WTC11 (cell line): ENCODE data around the gene FBXO39. TPM values are rescaled to one million over a fixed set of nuclear protein-coding genes. Genes with fewer than 3 reads are reported as not detected.

Source experiments
- ATAC-seq: fragments of 200-7000 bp; cut with Tn5 transposase; 2 replicates; pipeline ENCODE4 v1.10.0; 2021; ENCODE audit warnings: mild to moderate bottlenecking, moderate library complexity
- CTCF ChIA-PET: fragments of 300-600 bp; sonication (Branson Sonifier 250); formaldehyde crosslinking; loops from one replicate; lab custom pipeline; 2021; ENCODE audit warnings: antibody characterized with exemption; lab: Charles Lee
- POLR2A ChIA-PET: fragments of 350-600 bp; sonication (Branson Sonifier 250); formaldehyde crosslinking; loops from one replicate; lab custom pipeline; 2021; ENCODE audit warnings: antibody characterized with exemption; lab: Charles Lee
- DNase-seq: peaks from one replicate; pipeline ENCODE4 v3.0.0; 2021; ENCODE audit warnings: low spot score
- H3K27ac Mint-ChIP-seq: 2 replicates; pipeline ENCODE4 v1.8.0; 2021; ENCODE audit warnings: mixed read lengths
- H3K27me3 Mint-ChIP-seq: 2 replicates; pipeline ENCODE4 v1.8.0; 2021; ENCODE audit warnings: low read depth, mild to moderate bottlenecking, moderate library complexity, mixed read lengths
- H3K36me3 Mint-ChIP-seq: 2 replicates; pipeline ENCODE4 v1.8.0; 2021; ENCODE audit warnings: mixed read lengths
- H3K4me1 Mint-ChIP-seq: 2 replicates; pipeline ENCODE4 v1.8.0; 2022; ENCODE audit warnings: mixed read lengths
- H3K4me3 Mint-ChIP-seq: 2 replicates; pipeline ENCODE4 v1.8.0; 2021; ENCODE audit warnings: mild to moderate bottlenecking, moderate library complexity, mixed read lengths
- H3K9me3 Mint-ChIP-seq: 2 replicates; pipeline ENCODE4 v1.8.0; 2021; ENCODE audit warnings: mixed read lengths
- ATF1 ChIP-seq: sonication (generic); formaldehyde crosslinking; IDR thresholded peaks from 2 replicates; pipeline ENCODE4 v1.8.1; 2023; ENCODE audit warnings: mild to moderate bottlenecking, moderate library complexity, missing genetic modification reagents
- GTF2I ChIP-seq: fragments of 250-450 bp; sonication (Bioruptor Pico); conservative IDR thresholded peaks from 2 replicates; pipeline ENCODE4 v1.4.0; 2021; ENCODE audit warnings: mild to moderate bottlenecking
- NFATC4 ChIP-seq: fragments of 250-450 bp; sonication (Bioruptor Pico); IDR thresholded peaks from 2 replicates; pipeline ENCODE4 v1.9.0; 2021; ENCODE audit warnings: mild to moderate bottlenecking
- NFE2L1 ChIP-seq: sonication (generic); formaldehyde crosslinking; IDR thresholded peaks from 2 replicates; pipeline ENCODE4 v1.8.1; 2023; ENCODE audit warnings: missing genetic modification reagents
- OVOL2 ChIP-seq: fragments of 250-450 bp; sonication (Bioruptor Pico); IDR thresholded peaks from 2 replicates; pipeline ENCODE4 v1.9.0; 2021; ENCODE audit warnings: mild to moderate bottlenecking, borderline replicate concordance
- SP1 ChIP-seq: sonication (generic); formaldehyde crosslinking; conservative IDR thresholded peaks from 2 replicates; pipeline ENCODE4 v1.8.1; 2022; ENCODE audit warnings: missing genetic modification reagents
- TP53 ChIP-seq: sonication (generic); formaldehyde crosslinking; IDR thresholded peaks from 2 replicates; pipeline ENCODE4 v1.8.1; 2023; ENCODE audit warnings: mild to moderate bottlenecking, missing genetic modification reagents
- total RNA-seq: library from RNA; stranded (reverse); gene quantifications from 3 replicates; pipeline ENCODE4 v1.2.3, GENCODE V29; 2021
- TF ChIP-seq, protein P1 (sequence below): sonication (generic); formaldehyde crosslinking; conservative IDR thresholded peaks from 2 replicates; pipeline ENCODE4 v1.8.1; 2022; ENCODE audit warnings: mild to moderate bottlenecking, missing genetic modification reagents
- TF ChIP-seq, protein P2 (sequence below): sonication (generic); formaldehyde crosslinking; IDR thresholded peaks from 2 replicates; pipeline ENCODE4 v1.8.0; 2023; ENCODE audit warnings: mild to moderate bottlenecking, missing genetic modification reagents
- TF ChIP-seq, protein P3 (sequence below): sonication (generic); formaldehyde crosslinking; IDR thresholded peaks from 2 replicates; pipeline ENCODE4 v1.8.0; 2023; ENCODE audit warnings: missing genetic modification reagents, mild to moderate bottlenecking, borderline replicate concordance
- TF ChIP-seq, protein P4 (sequence below): sonication (generic); formaldehyde crosslinking; IDR thresholded peaks from 2 replicates; pipeline ENCODE4 v1.8.0; 2022; ENCODE audit warnings: mild to moderate bottlenecking, missing genetic modification reagents
- TF ChIP-seq, protein P5 (sequence below): sonication (generic); formaldehyde crosslinking; IDR thresholded peaks from 2 replicates; pipeline ENCODE4 v1.8.1; 2023; ENCODE audit warnings: mild to moderate bottlenecking, missing genetic modification reagents, borderline replicate concordance
- TF ChIP-seq, protein P6 (sequence below): sonication (generic); formaldehyde crosslinking; IDR thresholded peaks from 2 replicates; pipeline ENCODE4 v1.8.1; 2022; ENCODE audit warnings: missing genetic modification reagents, borderline replicate concordance
- TF ChIP-seq, protein P7 (sequence below): fragments of 250-450 bp; sonication (Bioruptor Pico); IDR thresholded peaks from 2 replicates; pipeline ENCODE4 v2.1.2; 2022; ENCODE audit warnings: mild to moderate bottlenecking, moderate library complexity
- TF ChIP-seq, protein P8 (sequence below): sonication (generic); formaldehyde crosslinking; IDR thresholded peaks from 2 replicates; pipeline ENCODE4 v1.8.1; 2022; ENCODE audit warnings: mild to moderate bottlenecking, moderate library complexity, missing genetic modification reagents
- TF ChIP-seq, protein P9 (sequence below): sonication (generic); formaldehyde crosslinking; IDR thresholded peaks from 2 replicates; pipeline ENCODE4 v1.8.1; 2022; ENCODE audit warnings: mild to moderate bottlenecking, missing genetic modification reagents, moderate library complexity, borderline replicate concordance

The FBXO39 gene
- total RNA-seq, 1 experiment from 2014 or later = not detected

DNA sequence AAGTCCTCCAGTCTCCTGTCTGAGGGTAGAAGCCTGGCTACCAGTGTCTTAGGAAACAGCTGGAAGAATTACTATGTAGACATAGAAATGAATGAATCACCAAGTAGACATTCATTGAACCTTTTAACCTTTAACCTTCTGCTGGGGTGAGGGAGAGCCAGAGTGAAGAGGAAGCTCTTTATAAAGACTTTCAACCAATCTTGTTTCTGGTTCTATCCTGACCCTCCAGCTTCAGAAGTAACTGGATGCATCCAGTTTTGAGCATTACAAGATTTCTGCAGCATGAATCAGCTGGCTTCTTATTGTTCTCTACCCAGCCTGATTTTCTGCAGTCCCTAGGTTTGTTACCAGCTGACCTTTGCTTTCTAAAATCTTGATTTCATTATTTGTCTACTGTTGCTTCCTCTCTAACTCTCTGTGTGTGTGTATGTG is 47.0 kb downstream of the FBXO39 start:
- POLR2A ChIA-PET = interaction anchor here (0.6 kb wide), 1 partner anchor 155 kb away, joined by 3 read pairs; no protein-coding TSS in a partner anchor
- Mint-ChIP-seq H3K27ac (no peak overlapping the region), H3K4me3 (no peak overlapping the region), H3K4me1 (peaks cover 13% of the 10 kb centered on the region), H3K36me3 (peaks cover 9% of the 10 kb centered on the region), H3K27me3 (peaks cover 14% of the 10 kb centered on the region), H3K9me3 (peaks cover 29% of the 10 kb centered on the region)
- DNase-seq (no peak), ATAC-seq (no peak)
- CTCF ChIA-PET = interaction anchor here (1.1 to 1.2 kb wide), 2 partner anchors 20 to 121 kb away, joined by 3 to 4 read pairs; no protein-coding TSS in a partner anchor
- TF ChIP-seq, protein P1, sequence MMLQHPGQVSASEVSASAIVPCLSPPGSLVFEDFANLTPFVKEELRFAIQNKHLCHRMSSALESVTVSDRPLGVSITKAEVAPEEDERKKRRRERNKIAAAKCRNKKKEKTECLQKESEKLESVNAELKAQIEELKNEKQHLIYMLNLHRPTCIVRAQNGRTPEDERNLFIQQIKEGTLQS = no peak
- TF ChIP-seq, protein P2, sequence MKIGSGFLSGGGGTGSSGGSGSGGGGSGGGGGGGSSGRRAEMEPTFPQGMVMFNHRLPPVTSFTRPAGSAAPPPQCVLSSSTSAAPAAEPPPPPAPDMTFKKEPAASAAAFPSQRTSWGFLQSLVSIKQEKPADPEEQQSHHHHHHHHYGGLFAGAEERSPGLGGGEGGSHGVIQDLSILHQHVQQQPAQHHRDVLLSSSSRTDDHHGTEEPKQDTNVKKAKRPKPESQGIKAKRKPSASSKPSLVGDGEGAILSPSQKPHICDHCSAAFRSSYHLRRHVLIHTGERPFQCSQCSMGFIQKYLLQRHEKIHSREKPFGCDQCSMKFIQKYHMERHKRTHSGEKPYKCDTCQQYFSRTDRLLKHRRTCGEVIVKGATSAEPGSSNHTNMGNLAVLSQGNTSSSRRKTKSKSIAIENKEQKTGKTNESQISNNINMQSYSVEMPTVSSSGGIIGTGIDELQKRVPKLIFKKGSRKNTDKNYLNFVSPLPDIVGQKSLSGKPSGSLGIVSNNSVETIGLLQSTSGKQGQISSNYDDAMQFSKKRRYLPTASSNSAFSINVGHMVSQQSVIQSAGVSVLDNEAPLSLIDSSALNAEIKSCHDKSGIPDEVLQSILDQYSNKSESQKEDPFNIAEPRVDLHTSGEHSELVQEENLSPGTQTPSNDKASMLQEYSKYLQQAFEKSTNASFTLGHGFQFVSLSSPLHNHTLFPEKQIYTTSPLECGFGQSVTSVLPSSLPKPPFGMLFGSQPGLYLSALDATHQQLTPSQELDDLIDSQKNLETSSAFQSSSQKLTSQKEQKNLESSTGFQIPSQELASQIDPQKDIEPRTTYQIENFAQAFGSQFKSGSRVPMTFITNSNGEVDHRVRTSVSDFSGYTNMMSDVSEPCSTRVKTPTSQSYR = no peak
- TF ChIP-seq, protein P3, sequence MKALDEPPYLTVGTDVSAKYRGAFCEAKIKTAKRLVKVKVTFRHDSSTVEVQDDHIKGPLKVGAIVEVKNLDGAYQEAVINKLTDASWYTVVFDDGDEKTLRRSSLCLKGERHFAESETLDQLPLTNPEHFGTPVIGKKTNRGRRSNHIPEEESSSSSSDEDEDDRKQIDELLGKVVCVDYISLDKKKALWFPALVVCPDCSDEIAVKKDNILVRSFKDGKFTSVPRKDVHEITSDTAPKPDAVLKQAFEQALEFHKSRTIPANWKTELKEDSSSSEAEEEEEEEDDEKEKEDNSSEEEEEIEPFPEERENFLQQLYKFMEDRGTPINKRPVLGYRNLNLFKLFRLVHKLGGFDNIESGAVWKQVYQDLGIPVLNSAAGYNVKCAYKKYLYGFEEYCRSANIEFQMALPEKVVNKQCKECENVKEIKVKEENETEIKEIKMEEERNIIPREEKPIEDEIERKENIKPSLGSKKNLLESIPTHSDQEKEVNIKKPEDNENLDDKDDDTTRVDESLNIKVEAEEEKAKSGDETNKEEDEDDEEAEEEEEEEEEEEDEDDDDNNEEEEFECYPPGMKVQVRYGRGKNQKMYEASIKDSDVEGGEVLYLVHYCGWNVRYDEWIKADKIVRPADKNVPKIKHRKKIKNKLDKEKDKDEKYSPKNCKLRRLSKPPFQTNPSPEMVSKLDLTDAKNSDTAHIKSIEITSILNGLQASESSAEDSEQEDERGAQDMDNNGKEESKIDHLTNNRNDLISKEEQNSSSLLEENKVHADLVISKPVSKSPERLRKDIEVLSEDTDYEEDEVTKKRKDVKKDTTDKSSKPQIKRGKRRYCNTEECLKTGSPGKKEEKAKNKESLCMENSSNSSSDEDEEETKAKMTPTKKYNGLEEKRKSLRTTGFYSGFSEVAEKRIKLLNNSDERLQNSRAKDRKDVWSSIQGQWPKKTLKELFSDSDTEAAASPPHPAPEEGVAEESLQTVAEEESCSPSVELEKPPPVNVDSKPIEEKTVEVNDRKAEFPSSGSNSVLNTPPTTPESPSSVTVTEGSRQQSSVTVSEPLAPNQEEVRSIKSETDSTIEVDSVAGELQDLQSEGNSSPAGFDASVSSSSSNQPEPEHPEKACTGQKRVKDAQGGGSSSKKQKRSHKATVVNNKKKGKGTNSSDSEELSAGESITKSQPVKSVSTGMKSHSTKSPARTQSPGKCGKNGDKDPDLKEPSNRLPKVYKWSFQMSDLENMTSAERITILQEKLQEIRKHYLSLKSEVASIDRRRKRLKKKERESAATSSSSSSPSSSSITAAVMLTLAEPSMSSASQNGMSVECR (CRISPR knock-in tag) = no peak

DNA sequence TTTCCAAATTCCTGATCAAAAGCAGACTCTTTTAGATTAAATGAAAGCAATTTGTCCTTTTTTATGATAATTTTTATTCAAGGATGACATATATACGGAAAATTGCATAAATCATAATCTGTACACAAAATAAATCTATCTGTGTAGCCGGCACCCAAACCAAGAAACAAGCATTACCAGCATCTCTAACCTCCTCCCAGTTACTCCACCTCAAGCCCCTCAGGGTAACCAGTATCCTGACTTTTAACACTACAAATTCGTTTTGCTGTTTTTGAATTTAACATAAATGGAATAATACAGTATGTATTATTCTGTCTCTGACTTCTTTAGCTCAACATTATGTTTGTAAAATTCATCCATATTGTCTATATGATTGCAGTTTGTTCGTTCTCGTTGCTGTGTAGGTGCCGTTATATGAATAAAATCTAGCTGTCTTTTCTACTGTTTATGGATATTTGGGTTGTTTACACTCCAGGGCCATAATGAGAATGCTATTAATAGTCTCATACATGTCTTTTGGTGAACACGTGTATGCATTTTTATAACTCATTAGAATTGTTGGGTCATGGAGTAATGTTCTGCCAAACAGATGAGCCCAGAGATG is 54.5 kb downstream of the FBXO39 start:
- CTCF ChIA-PET = no interaction called here
- H3K4me3 Mint-ChIP-seq = no peak overlapping the region
- no peak overlapping the region for H3K27ac Mint-ChIP-seq
- no peaks in the 10 kb centered on the region for H3K9me3 Mint-ChIP-seq
- TF ChIP-seq, protein P4, sequence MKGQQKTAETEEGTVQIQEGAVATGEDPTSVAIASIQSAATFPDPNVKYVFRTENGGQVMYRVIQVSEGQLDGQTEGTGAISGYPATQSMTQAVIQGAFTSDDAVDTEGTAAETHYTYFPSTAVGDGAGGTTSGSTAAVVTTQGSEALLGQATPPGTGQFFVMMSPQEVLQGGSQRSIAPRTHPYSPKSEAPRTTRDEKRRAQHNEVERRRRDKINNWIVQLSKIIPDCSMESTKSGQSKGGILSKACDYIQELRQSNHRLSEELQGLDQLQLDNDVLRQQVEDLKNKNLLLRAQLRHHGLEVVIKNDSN (CRISPR knock-in tag) = no peak
- TF ChIP-seq, protein P5, sequence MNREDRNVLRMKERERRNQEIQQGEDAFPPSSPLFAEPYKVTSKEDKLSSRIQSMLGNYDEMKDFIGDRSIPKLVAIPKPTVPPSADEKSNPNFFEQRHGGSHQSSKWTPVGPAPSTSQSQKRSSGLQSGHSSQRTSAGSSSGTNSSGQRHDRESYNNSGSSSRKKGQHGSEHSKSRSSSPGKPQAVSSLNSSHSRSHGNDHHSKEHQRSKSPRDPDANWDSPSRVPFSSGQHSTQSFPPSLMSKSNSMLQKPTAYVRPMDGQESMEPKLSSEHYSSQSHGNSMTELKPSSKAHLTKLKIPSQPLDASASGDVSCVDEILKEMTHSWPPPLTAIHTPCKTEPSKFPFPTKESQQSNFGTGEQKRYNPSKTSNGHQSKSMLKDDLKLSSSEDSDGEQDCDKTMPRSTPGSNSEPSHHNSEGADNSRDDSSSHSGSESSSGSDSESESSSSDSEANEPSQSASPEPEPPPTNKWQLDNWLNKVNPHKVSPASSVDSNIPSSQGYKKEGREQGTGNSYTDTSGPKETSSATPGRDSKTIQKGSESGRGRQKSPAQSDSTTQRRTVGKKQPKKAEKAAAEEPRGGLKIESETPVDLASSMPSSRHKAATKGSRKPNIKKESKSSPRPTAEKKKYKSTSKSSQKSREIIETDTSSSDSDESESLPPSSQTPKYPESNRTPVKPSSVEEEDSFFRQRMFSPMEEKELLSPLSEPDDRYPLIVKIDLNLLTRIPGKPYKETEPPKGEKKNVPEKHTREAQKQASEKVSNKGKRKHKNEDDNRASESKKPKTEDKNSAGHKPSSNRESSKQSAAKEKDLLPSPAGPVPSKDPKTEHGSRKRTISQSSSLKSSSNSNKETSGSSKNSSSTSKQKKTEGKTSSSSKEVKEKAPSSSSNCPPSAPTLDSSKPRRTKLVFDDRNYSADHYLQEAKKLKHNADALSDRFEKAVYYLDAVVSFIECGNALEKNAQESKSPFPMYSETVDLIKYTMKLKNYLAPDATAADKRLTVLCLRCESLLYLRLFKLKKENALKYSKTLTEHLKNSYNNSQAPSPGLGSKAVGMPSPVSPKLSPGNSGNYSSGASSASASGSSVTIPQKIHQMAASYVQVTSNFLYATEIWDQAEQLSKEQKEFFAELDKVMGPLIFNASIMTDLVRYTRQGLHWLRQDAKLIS (CRISPR knock-in tag) = no peak
- no peak for TF ChIP-seq GTF2I (CRISPR knock-in tag)
- TF ChIP-seq NFATC4 (CRISPR knock-in tag) = no peak
- no peak for TF ChIP-seq SP1 (CRISPR knock-in tag)
- no peak for TF ChIP-seq NFE2L1 (CRISPR knock-in tag)
- TF ChIP-seq, protein P6, sequence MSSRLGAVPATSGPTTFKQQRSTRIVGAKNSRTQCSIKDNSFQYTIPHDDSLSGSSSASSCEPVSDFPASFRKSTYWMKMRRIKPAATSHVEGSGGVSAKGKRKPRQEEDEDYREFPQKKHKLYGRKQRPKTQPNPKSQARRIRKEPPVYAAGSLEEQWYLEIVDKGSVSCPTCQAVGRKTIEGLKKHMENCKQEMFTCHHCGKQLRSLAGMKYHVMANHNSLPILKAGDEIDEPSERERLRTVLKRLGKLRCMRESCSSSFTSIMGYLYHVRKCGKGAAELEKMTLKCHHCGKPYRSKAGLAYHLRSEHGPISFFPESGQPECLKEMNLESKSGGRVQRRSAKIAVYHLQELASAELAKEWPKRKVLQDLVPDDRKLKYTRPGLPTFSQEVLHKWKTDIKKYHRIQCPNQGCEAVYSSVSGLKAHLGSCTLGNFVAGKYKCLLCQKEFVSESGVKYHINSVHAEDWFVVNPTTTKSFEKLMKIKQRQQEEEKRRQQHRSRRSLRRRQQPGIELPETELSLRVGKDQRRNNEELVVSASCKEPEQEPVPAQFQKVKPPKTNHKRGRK (CRISPR knock-in tag) = no peak
- TF ChIP-seq, protein P7, sequence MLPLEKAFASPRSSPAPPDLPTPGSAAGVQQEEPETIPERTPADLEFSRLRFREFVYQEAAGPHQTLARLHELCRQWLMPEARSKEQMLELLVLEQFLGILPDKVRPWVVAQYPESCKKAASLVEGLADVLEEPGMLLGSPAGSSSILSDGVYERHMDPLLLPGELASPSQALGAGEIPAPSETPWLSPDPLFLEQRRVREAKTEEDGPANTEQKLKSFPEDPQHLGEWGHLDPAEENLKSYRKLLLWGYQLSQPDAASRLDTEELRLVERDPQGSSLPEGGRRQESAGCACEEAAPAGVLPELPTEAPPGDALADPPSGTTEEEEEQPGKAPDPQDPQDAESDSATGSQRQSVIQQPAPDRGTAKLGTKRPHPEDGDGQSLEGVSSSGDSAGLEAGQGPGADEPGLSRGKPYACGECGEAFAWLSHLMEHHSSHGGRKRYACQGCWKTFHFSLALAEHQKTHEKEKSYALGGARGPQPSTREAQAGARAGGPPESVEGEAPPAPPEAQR (CRISPR knock-in tag) = no peak
- TF ChIP-seq ATF1 = no peak
- TF ChIP-seq, protein P8, sequence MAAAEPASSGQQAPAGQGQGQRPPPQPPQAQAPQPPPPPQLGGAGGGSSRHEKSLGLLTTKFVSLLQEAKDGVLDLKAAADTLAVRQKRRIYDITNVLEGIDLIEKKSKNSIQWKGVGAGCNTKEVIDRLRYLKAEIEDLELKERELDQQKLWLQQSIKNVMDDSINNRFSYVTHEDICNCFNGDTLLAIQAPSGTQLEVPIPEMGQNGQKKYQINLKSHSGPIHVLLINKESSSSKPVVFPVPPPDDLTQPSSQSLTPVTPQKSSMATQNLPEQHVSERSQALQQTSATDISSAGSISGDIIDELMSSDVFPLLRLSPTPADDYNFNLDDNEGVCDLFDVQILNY = no peak
- TF ChIP-seq TP53 (CRISPR knock-in tag) = no peak
- no peak for TF ChIP-seq OVOL2 (CRISPR knock-in tag)
- TF ChIP-seq, protein P9, sequence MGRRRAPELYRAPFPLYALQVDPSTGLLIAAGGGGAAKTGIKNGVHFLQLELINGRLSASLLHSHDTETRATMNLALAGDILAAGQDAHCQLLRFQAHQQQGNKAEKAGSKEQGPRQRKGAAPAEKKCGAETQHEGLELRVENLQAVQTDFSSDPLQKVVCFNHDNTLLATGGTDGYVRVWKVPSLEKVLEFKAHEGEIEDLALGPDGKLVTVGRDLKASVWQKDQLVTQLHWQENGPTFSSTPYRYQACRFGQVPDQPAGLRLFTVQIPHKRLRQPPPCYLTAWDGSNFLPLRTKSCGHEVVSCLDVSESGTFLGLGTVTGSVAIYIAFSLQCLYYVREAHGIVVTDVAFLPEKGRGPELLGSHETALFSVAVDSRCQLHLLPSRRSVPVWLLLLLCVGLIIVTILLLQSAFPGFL (CRISPR knock-in tag) = no peak
- ATAC-seq (no peak), DNase-seq (no peak)
- POLR2A ChIA-PET = no interaction called here
- H3K4me1 Mint-ChIP-seq = peaks cover 4% of the 10 kb centered on the region
- H3K27me3 Mint-ChIP-seq = peaks cover 55% of the 10 kb centered on the region
- H3K36me3 Mint-ChIP-seq = no peaks in the 10 kb centered on the region
